AG10803 (cell line): ENCODE results near the gene FGD5.

Experiments
- DNase-seq: peaks from one replicate; pipeline ENCODE4 v3.0.0; 2010; ENCODE audit warnings: low read depth
- H3K4me3 ChIP-seq: 2 replicates; pipeline ENCODE4 v1.5.1; 2011; ENCODE audit warnings: mild to moderate bottlenecking, low read length, control low read depth
- TF ChIP-seq, protein P1 (sequence below): conservative IDR thresholded peaks from 2 replicates; pipeline ENCODE4 v1.5.1; 2011; ENCODE audit warnings: mild to moderate bottlenecking, low read length, control low read depth, inconsistent platforms

FGD5 gene

DNA sequence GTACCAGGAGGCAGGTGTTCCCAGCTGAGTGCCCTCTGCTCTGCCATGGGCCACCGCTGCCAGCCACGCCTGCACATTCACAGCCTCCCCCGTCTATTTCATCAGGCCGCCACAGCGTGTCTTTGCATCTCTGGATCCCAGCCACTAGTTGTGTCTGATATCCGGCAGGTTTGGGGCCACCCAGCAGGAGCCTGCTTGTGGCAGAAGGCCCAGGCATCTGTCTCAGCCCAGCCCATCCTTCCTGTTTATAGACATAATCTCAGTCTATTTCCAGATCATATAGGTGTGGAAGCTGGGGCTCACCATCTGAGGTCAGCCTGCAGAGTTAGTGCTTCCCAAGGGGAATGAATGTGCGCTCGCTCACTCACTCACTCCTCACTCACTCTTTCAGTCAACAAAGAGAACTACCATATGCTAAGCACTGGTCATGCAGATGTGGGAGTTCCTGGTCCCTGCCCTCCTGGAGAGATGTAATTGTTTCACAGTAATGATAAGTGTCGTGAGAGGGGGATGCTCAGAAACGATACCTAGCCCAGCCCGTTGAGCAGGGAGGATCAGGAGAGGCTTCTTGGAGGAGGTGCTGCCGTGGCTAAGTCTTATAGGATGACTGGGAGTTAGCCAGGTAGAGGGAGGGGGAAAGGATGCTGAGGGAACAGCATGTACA is 60.6 kb downstream of the FGD5 start:
- TF ChIP-seq, protein P1, sequence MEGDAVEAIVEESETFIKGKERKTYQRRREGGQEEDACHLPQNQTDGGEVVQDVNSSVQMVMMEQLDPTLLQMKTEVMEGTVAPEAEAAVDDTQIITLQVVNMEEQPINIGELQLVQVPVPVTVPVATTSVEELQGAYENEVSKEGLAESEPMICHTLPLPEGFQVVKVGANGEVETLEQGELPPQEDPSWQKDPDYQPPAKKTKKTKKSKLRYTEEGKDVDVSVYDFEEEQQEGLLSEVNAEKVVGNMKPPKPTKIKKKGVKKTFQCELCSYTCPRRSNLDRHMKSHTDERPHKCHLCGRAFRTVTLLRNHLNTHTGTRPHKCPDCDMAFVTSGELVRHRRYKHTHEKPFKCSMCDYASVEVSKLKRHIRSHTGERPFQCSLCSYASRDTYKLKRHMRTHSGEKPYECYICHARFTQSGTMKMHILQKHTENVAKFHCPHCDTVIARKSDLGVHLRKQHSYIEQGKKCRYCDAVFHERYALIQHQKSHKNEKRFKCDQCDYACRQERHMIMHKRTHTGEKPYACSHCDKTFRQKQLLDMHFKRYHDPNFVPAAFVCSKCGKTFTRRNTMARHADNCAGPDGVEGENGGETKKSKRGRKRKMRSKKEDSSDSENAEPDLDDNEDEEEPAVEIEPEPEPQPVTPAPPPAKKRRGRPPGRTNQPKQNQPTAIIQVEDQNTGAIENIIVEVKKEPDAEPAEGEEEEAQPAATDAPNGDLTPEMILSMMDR = no peak
- no peak for DNase-seq
- H3K4me3 ChIP-seq = no peak overlapping the region

DNA sequence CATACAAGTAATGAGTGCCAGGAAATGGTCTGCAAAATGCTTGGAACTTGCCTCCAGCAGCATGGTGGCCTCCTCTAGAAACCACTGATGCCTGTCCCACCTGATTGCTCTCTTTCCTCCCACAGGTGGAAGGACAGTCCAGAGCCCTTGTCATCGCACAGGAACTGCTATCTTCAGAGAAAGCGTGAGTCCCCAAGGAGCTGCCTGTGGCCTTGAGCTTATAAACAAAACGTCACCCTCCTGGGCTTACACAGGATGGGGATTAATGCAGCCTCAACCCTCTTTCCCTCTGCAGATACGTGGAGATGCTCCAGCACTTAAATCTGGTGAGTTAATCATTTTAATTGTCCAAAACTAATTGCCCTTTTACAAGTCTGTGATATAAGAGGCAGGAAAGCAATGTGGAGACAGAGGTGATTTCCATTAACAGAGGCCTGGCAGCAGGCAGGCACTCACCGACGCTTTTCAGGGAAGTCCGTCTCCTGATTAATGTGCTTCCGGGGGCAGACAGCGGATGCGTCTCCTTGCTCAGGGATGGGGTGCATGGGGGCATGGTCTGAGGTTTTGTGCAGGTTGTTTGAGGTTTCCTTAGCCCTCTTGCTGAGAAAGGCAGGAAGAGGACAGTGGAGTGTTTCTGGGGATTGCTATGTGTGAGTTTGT is 61.8 kb downstream of the FGD5 start:
- TF ChIP-seq, protein P1 = no peak
- DNase-seq = no peak
- H3K4me3 ChIP-seq = no peak overlapping the region

DNA sequence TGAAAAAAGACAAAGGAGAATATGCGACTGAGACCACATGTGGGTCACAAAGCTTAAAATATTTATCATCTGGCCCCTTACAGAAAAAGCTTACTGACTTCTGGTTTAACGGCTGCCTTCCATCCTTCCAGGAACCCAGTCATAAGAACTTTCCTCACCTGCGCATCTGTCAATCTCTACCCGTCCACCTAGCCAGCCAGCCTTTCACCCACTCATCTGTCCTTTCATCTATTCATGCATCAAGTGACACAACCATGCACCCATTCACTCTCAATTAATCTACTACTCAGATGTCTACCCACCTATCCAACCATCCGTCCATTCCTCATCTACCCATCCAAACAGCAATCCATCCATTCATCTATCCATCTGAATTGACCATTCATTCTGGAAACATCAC is 64.5 kb downstream of the FGD5 start:
- TF ChIP-seq, protein P1 = no peak
- no peak for DNase-seq

DNA sequence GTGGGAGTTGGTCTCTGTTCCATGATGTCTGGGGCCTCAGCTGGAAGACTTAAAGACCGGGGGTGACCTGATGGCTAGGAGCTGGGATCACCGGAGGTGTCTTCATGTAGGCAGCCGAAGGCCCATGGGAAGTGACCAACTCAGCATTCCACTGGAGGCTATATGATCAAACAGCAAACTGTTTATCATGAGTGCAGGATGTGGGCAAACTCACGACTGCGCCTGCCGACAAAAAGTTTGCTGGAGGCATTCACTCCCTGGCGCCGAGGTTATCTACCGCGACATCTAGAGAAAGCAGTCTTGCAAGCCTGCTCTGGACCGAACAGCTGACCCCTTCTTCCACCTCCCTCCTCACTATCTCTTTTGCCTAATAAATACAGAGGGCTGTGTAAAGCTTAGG is 65.9 kb downstream of the FGD5 start:
- TF ChIP-seq, protein P1 = no peak

More for the DNA sequence above, 64.5 kb downstream of the FGD5 start:
- no peak overlapping the region for H3K4me3 ChIP-seq

DNA sequence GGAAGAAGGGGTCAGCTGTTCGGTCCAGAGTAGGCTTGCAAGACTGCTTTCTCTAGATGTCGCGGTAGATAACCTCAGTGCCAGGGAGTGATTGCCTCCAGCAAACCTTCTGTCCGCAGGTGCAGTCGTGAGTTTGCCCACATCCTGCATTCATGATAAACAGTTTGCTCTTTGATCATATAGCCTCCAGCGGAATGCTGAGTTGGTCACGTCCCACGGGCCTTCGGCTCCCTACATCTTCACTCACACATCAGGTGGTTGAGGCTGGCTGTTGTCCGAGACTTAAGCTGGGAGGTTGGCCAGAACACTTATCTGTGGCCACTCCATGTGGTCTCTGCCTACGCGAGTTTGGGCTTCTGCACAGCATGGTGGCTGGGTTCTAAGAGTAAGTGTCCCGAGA is 66.5 kb downstream of the FGD5 start:
- no peak overlapping the region for H3K4me3 ChIP-seq
- DNase-seq = no peak
- TF ChIP-seq, protein P1 = no peak

More for the DNA sequence above, 65.9 kb downstream of the FGD5 start:
- DNase-seq = no peak
- H3K4me3 ChIP-seq = no peak overlapping the region

DNA sequence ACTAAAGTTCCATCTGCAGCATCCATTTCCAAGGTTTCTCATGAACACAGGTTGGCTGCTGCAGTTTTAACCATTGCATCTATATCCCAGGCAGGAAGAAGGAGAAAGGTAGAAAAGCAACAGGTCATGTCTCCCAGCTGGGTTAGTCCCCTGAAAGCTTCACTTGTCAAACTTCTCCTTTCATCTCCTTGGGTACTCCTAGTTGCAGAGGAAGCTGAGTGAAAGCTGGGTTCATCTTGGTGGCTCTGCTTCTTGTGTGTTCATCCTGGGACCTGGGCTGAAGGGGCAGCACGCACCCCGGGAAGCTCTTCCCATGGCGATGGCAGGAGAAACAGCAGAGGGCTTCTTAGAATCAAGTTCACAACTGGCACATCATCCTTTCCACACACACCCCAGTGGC is 67.3 kb downstream of the FGD5 start:
- H3K4me3 ChIP-seq = no peak overlapping the region
- TF ChIP-seq, protein P1 = no peak
- no peak for DNase-seq

DNA sequence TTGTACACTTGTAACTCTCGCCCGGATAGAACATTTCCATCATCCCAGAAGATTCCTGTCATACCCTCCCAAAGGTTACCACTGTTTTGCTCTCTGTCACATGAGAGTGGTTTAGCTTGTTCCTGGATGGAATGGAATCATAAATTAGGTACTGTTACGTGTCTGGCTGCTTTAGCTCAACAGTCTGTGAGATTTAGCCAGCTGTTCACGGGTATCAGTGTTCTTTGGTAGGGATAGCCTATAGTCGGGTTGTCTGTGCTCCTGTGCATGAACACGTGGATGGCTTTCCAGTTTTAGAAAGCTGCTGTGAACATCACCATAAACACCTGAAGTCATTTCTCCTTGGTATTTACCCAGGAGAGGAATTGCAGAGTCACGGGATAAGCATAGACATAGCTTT is 70.4 kb downstream of the FGD5 start:
- DNase-seq = no peak
- TF ChIP-seq, protein P1 = no peak
- no peak overlapping the region for H3K4me3 ChIP-seq
